HUES64 (cell line): Measurements from ENCODE around the gene AKR7A2.
A peak's percentile ranks its signal among the peaks of the same experiment; 100 is the strongest.

ENCODE experiments used
- H3K27ac ChIP-seq: 2 replicates; pipeline ENCODE4 v1.7.0; 2013; ENCODE audit warnings: low read depth, low read length, inconsistent platforms
- H3K27me3 ChIP-seq: 2 replicates; pipeline ENCODE4 v1.6.1; 2013; ENCODE audit warnings: mild to moderate bottlenecking, low read length; ENCODE audit not compliant: insufficient read depth
- H3K36me3 ChIP-seq: 2 replicates; pipeline ENCODE4 v1.6.1; 2013; ENCODE audit warnings: mild to moderate bottlenecking, low read length; ENCODE audit not compliant: insufficient read depth
- H3K4me1 ChIP-seq: 2 replicates; pipeline ENCODE4 v1.6.1; 2013; ENCODE audit warnings: mild to moderate bottlenecking, low read length, moderate library complexity; ENCODE audit not compliant: insufficient read depth
- H3K4me3 ChIP-seq: 2 replicates; pipeline ENCODE4 v1.5.1; 2013; ENCODE audit warnings: mild to moderate bottlenecking, low read length, moderate library complexity
- H3K9ac ChIP-seq: 2 replicates; pipeline ENCODE4 v1.6.1; 2013; ENCODE audit warnings: mild to moderate bottlenecking, low read depth, low read length
- H3K9me3 ChIP-seq: 2 replicates; pipeline ENCODE4 v1.6.1; 2013; ENCODE audit warnings: low read depth, low read length; ENCODE audit not compliant: insufficient read depth
- WGBS: fragments of 150-250, 120-280 bp; methylation state at CpG from one replicate; pipeline ENCODE4 v1.1.7; 2013; ENCODE audit warnings: missing lambda C conversion rate; 5-methylcytosine and 5-hydroxymethylcytosine counted together

The AKR7A2 gene

GRCh38 chr1:19323987-19324664, 12.2 kb upstream of the AKR7A2 start:
- Histone ChIP-seq H3K4me3 (no peak overlapping the region), H3K27me3 (no peaks in the 10 kb centered on the region), H3K4me1 (no peaks in the 10 kb centered on the region), H3K9me3 (no peaks in the 10 kb centered on the region), H3K27ac (no peak overlapping the region), H3K36me3 (peaks cover 32% of the 10 kb centered on the region), H3K9ac (no peak overlapping the region)
- 91% methylated on average over 23 of the region's 23 CpGs for WGBS

GRCh38 chr1:19322481-19322880, 10.5 kb upstream of the AKR7A2 start:
- Histone ChIP-seq H3K27ac (no peak overlapping the region), H3K4me1 (no peaks in the 10 kb centered on the region), H3K4me3 (no peak overlapping the region), H3K36me3 (peaks cover 39% of the 10 kb centered on the region), H3K27me3 (no peaks in the 10 kb centered on the region), H3K9me3 (no peaks in the 10 kb centered on the region), H3K9ac (no peak overlapping the region)
- WGBS = 81% methylated on average over 10 of the region's 10 CpGs

GRCh38 chr1:19321071-19321470, 9.1 kb upstream of the AKR7A2 start:
- Histone ChIP-seq H3K9me3 (no peaks in the 10 kb centered on the region), H3K27ac (no peak overlapping the region), H3K4me1 (0 out of 2 replicates have a peak, but pooled peaks cover 4% of the 10 kb centered on the region), H3K4me3 (no peak overlapping the region), H3K27me3 (no peaks in the 10 kb centered on the region), H3K36me3 (peaks cover 38% of the 10 kb centered on the region), H3K9ac (no peak overlapping the region)
- 97% methylated on average over 3 of the region's 3 CpGs for WGBS

GRCh38 chr1:19319196-19319595, 7.3 kb upstream of the AKR7A2 start:
- Histone ChIP-seq H3K27me3 (no peaks in the 10 kb centered on the region), H3K9me3 (no peaks in the 10 kb centered on the region), H3K4me1 (0 out of 2 replicates have a peak, but pooled peaks cover 4% of the 10 kb centered on the region), H3K27ac (no peak overlapping the region), H3K9ac (no peak overlapping the region), H3K4me3 (no peak overlapping the region), H3K36me3 (peaks cover 21% of the 10 kb centered on the region)
- WGBS = 97% methylated on average over 3 of the region's 3 CpGs

- no peaks in the 10 kb centered on the region for H3K27me3 ChIP-seq
- H3K9ac ChIP-seq = no peak overlapping the region
- no peaks in the 10 kb centered on the region for H3K9me3 ChIP-seq
- no peak overlapping the region for H3K4me3 ChIP-seq
- peaks cover 19% of the 10 kb centered on the region for H3K36me3 ChIP-seq
- no peak overlapping the region for H3K27ac ChIP-seq
- WGBS = 80% methylated on average over 13 of the region's 13 CpGs
- H3K4me1 ChIP-seq = 0 out of 2 replicates have a peak, but pooled peaks cover 4% of the 10 kb centered on the region
Observed at GRCh38 chr1:19317126-19317910, 5.4 kb upstream of the AKR7A2 start.

- H3K4me3 ChIP-seq = no peak overlapping the region
- H3K27me3 ChIP-seq = no peaks in the 10 kb centered on the region
- H3K9me3 ChIP-seq = no peaks in the 10 kb centered on the region
- H3K9ac ChIP-seq = no peak overlapping the region; the same call in 1 of the 2 replicates
- no peak overlapping the region for H3K27ac ChIP-seq
- H3K4me1 ChIP-seq = 0 out of 2 replicates have a peak, but pooled peaks cover 4% of the 10 kb centered on the region
- 86% methylated on average over 17 of the region's 17 CpGs for WGBS
- peaks cover 14% of the 10 kb centered on the region for H3K36me3 ChIP-seq
Observed at GRCh38 chr1:19315378-19316198, 3.6 kb upstream of the AKR7A2 start.

- H3K9ac ChIP-seq = no peak overlapping the region
- no peaks in the 10 kb centered on the region for H3K27me3 ChIP-seq
- H3K4me3 ChIP-seq = no peak overlapping the region
- 96% methylated on average over 7 of the region's 10 CpGs for WGBS
- no peak overlapping the region for H3K27ac ChIP-seq
- 0 out of 2 replicates have a peak, but pooled peaks cover 4% of the 10 kb centered on the region for H3K4me1 ChIP-seq
- H3K36me3 ChIP-seq = peaks cover 12% of the 10 kb centered on the region
- H3K9me3 ChIP-seq = no peaks in the 10 kb centered on the region
Observed at GRCh38 chr1:19313961-19314882, 2.3 kb upstream of the AKR7A2 start.

- Histone ChIP-seq H3K4me1 (0 out of 2 replicates have a peak, but pooled peaks cover 4% of the 10 kb centered on the region), H3K27ac (no peak overlapping the region), H3K27me3 (no peaks in the 10 kb centered on the region), H3K36me3 (peaks cover 11% of the 10 kb centered on the region), H3K9me3 (no peaks in the 10 kb centered on the region), H3K9ac (no peak overlapping the region), H3K4me3 (no peak overlapping the region)
- 93% methylated on average over 4 of the region's 4 CpGs for WGBS
Observed at GRCh38 chr1:19313636-19313959, 1.7 kb upstream of the AKR7A2 start.

- Histone ChIP-seq H3K9ac (peak overlapping the region; percentile 91), H3K27me3 (no peaks in the 10 kb centered on the region), H3K9me3 (no peaks in the 10 kb centered on the region), H3K4me1 (0 out of 2 replicates have a peak, but pooled peaks cover 4% of the 10 kb centered on the region), H3K27ac (no peak overlapping the region), H3K36me3 (peaks cover 13% of the 10 kb centered on the region), H3K4me3 (peak overlapping the region; percentile 81)
- 52% methylated on average over 20 of the region's 20 CpGs for WGBS
Observed at GRCh38 chr1:19312782-19313635, 1.1 kb upstream of the AKR7A2 start.
